Tibial nerve (tissue), 4 donors: ENCODE measurements around the gene MGAT3.

Experiments
- EP300 ChIP-seq, 2 donors: sonication (generic); formaldehyde crosslinking; IDR thresholded peaks; one replicate each; pipeline ENCODE4 v1.6.1; 2017; ENCODE audit warnings: antibody characterized with exemption in 2 of 2, mild to moderate bottlenecking in 1 of 2
- POLR2A ChIP-seq, 2 donors: fragments of 450-650 bp; IDR thresholded peaks; one replicate each; pipeline ENCODE4 v1.6.1; 2017; ENCODE audit warnings: antibody characterized with exemption in 2 of 2, mild to moderate bottlenecking in 2 of 2, moderate library complexity in 2 of 2
- TF ChIP-seq, protein P1 (sequence below), 5 experiments: fragments of 200-600 bp in 3 of 5; fragments of 450-650 bp in 2 of 5; sonication (generic) in 3 of 5; IDR thresholded peaks; one replicate each; pipeline ENCODE4 v1.5.1; 2016 to 2019; ENCODE audit warnings: antibody characterized with exemption in 5 of 5, mild to moderate bottlenecking in 3 of 5, moderate library complexity in 2 of 5

DNA sequence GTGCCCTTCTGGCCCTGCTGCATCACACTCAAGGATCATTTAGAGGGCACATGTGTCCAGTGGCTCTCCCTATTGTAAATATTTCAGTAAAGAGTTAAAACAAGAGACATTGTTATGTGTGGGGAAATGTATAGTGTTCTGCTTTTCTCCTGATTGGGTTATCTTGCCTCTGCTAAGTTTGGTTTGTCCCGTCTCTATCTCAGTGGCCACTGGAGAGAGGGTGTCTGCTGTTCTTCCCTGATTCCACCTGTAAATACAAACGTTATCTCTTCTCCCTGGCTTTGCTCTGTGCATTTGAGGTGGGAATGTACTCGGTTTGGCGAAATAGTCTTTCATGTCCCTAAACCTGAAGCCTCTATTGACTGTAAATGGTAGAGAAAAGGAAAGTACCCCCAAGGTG is 51.6 kb downstream of the MGAT3 start:
- TF ChIP-seq, protein P1, sequence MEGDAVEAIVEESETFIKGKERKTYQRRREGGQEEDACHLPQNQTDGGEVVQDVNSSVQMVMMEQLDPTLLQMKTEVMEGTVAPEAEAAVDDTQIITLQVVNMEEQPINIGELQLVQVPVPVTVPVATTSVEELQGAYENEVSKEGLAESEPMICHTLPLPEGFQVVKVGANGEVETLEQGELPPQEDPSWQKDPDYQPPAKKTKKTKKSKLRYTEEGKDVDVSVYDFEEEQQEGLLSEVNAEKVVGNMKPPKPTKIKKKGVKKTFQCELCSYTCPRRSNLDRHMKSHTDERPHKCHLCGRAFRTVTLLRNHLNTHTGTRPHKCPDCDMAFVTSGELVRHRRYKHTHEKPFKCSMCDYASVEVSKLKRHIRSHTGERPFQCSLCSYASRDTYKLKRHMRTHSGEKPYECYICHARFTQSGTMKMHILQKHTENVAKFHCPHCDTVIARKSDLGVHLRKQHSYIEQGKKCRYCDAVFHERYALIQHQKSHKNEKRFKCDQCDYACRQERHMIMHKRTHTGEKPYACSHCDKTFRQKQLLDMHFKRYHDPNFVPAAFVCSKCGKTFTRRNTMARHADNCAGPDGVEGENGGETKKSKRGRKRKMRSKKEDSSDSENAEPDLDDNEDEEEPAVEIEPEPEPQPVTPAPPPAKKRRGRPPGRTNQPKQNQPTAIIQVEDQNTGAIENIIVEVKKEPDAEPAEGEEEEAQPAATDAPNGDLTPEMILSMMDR (IDR thresholded peaks at IDR 0.05), result no peak
- TF ChIP-seq POLR2A (IDR thresholded peaks at IDR 0.05), result no peak
- TF ChIP-seq EP300 (IDR thresholded peaks at IDR 0.05), result no peak
